Measurements from ENCODE around the gene RASSF5.

- TF ChIP-seq POLR2AphosphoS5 (IDR thresholded peaks at IDR 0.05; ENCODE audit: borderline replicate concordance, low read depth, low read length) (no peak), EZH2 (IDR thresholded peaks at IDR 0.05) (no peak)
Observed at GRCh38 chr1:206635978-206636345, 128.6 kb downstream of the RASSF5 start.

Measured in SK-N-MC (cell line).